A673 (cell line): ENCODE data around the gene TXNDC2.

Experiments
- CTCF ChIP-seq: fragments of 300-800, 200-600 bp; sonication (generic); conservative IDR thresholded peaks from 2 replicates; pipeline ENCODE4 v1.5.1; 2017; ENCODE audit warnings: low read depth, mild to moderate bottlenecking, antibody characterized with exemption, low read length, moderate library complexity, mixed read lengths
- EZH2 ChIP-seq: fragments of 200-600 bp; sonication (generic); IDR thresholded peaks from 2 replicates; pipeline ENCODE4 v1.6.1; 2017; ENCODE audit warnings: borderline replicate concordance, low read depth, mild to moderate bottlenecking, mixed read lengths, antibody characterized with exemption, low read length; ENCODE audit not compliant: poor library complexity, severe bottlenecking

GRCh38 chr18:9876212-9876866 lies 9.4 kb upstream of the TXNDC2 start:
- TF ChIP-seq CTCF: no peak
- no peak for TF ChIP-seq EZH2
